Cardiac fibroblast (primary cell): ENCODE results near the gene DEFB123.

Experiments
- DNase-seq, 2 donors: peaks; one replicate each; pipeline versions ENCODE4 v3.0.0 to v3.0.0-alpha.2; 2010; ENCODE audit warnings: low read depth in 2 of 2
- H3K4me3 ChIP-seq, 2 donors: replicated peaks in 1 of 2; 1 replicate in 1 of 2; 2 replicates in 1 of 2; pipeline ENCODE4 v1.5.1; 2011; ENCODE audit warnings: low read depth in 2 of 2, low read length in 2 of 2, mild to moderate bottlenecking in 2 of 2, moderate library complexity in 1 of 2
- TF ChIP-seq, protein P1 (sequence below): IDR thresholded peaks from one replicate; pipeline ENCODE4 v1.5.1; 2011; ENCODE audit warnings: low read depth, mild to moderate bottlenecking, low read length, inconsistent platforms

Gene DEFB123

DNA sequence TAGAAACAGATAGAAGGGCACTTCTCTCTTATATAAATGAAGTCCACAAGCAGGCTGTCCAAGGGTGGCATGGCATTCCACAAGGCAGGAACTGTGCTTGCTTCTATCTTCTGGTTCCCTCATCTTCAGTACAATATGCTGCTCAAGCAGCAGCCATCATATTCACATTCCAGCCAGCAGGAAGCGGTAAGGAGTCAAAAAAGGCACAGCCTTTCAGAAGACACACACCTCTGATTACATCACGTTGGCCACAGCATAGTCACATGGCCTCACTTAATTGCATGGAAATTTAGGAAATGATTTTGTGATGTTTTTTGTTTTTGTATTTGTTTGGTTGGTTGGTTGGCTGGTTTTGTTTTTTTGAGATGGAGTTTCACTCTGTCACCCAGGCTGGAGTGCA is 53.7 kb downstream of the DEFB123 start:
- no peak overlapping the region for H3K4me3 ChIP-seq
- TF ChIP-seq, protein P1, sequence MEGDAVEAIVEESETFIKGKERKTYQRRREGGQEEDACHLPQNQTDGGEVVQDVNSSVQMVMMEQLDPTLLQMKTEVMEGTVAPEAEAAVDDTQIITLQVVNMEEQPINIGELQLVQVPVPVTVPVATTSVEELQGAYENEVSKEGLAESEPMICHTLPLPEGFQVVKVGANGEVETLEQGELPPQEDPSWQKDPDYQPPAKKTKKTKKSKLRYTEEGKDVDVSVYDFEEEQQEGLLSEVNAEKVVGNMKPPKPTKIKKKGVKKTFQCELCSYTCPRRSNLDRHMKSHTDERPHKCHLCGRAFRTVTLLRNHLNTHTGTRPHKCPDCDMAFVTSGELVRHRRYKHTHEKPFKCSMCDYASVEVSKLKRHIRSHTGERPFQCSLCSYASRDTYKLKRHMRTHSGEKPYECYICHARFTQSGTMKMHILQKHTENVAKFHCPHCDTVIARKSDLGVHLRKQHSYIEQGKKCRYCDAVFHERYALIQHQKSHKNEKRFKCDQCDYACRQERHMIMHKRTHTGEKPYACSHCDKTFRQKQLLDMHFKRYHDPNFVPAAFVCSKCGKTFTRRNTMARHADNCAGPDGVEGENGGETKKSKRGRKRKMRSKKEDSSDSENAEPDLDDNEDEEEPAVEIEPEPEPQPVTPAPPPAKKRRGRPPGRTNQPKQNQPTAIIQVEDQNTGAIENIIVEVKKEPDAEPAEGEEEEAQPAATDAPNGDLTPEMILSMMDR: peak; percentile 72
- peak; percentile 61 to 74 for DNase-seq

DNA sequence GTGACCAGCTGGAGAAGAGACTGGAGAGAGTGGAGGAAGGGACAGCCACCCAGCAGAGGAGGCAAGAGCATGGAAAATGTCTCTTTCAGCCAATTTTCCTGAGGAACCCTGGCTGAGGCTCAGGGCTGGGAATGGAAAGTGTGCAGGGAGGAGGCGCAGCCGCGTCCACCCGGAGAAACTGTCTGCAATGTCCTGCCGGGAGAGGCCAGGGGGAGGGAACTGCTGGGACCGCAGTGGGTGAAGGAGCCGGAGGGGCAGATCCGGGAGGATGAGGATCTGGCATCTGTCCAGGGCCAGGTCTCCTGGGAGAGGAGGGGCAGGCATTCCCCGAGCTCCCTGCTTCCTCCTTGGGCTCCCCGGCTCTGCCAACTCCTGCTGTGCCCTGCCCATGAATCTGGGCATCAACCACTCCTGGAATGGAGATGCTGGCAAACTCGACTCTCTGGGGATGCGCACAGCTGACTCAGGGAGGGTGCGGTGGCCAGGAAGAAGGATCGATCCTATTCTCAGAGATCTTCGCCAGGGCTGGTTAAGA is 56.4 kb downstream of the DEFB123 start:
- H3K4me3 ChIP-seq: no peak overlapping the region
- TF ChIP-seq, protein P1: no peak
- peak; percentile 40 to 77 for DNase-seq

DNA sequence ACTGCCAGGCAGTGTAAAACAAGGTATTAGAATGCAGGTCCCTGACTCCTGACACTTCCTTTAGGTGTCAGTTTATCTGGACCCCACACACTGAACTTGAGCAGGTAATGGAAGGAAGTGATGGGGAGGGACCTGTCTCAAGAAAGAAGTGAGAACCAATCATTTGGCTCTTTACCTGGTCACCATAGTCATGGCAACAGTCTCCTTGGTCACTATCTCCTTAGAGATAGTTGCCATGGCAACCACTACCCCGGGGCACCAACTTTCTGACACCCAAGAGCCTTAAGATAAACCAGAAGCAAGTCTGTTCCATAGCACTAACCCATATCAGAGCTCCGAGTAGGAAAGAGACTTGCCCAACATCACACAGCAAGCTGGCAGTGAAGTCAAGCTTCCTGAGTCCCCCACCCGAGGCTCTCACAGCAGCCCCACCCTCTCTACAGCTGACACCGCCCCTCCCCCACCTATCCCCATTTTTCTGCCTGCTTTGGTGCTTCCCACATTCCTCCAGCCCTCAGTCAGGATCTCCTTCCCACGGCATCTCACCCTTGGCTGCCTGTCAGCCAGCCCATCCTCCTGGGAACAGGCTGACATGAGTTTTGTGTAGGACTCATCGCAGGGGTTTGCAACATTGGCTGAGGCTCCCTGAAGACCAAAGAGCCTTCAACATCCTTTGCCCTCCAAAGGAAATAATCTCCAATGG is 57.6 kb downstream of the DEFB123 start:
- peak; percentile 78 to 89 for DNase-seq
- TF ChIP-seq, protein P1: no peak
- H3K4me3 ChIP-seq: no peak overlapping the region
